ENCODE measurements around the gene UMPS.

UMPS gene

GRCh38 chr3:124793054-124793739 lies 62.9 kb downstream of the UMPS start:
- in situ Hi-C loops (cut with MboI; ENCODE audit: low sequenced_read_pairs) = no loop called here

GRCh38 chr3:124796477-124796876 lies 66.2 kb downstream of the UMPS start:
- in situ Hi-C loops (cut with MboI; ENCODE audit: low sequenced_read_pairs) = no loop called here

DNA sequence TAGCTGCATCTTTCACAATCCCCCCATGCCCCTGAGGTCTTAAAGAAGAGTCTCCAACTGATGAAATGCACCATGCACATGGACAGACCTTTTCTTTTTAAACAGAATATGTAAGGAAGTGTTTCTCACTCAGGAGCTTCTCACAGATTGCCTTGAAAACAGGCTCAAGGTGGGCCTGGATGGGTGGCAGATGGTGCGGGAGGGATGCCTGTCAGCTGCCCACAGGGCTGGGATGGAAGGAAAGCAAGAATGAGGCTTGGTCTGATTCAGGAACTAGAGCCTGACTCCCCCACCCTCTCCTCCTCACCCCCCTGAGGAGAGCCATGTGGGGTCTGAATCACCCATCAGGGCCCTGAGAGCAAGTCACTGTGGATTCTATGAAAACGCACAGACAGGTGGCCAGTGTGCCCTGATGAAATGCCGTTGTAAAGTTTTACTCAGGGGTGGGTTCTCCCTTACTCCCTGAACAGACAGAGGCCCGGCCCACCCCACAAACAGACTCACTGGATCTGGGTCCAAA lies 67.2 kb downstream of the UMPS start:
- in situ Hi-C loops (cut with MboI; ENCODE audit: low sequenced_read_pairs) = no loop called here

Measured in HL-60/S4 (cell line).